ENCODE data around the gene AP4S1.

DNA sequence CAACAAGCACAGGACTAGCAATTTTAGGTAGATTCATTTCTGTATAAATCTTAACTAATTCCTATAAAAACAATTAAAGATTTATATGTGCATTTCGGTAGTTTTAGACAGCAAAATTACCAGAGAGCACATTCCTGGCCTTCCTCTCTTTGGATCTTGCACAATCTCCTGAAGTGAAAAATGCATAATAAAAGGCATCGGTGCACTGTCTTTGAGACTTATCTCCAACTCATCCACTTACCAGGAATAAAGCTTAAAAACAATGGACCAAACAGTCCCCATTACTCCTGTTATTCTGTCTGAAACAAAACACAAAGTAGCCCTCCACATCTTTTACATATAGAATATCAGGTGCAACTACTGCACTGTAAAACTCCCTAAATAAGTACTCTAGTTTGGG is 112.9 kb downstream of the AP4S1 start:
- TF ChIP-seq, protein P1, sequence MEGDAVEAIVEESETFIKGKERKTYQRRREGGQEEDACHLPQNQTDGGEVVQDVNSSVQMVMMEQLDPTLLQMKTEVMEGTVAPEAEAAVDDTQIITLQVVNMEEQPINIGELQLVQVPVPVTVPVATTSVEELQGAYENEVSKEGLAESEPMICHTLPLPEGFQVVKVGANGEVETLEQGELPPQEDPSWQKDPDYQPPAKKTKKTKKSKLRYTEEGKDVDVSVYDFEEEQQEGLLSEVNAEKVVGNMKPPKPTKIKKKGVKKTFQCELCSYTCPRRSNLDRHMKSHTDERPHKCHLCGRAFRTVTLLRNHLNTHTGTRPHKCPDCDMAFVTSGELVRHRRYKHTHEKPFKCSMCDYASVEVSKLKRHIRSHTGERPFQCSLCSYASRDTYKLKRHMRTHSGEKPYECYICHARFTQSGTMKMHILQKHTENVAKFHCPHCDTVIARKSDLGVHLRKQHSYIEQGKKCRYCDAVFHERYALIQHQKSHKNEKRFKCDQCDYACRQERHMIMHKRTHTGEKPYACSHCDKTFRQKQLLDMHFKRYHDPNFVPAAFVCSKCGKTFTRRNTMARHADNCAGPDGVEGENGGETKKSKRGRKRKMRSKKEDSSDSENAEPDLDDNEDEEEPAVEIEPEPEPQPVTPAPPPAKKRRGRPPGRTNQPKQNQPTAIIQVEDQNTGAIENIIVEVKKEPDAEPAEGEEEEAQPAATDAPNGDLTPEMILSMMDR (IDR thresholded peaks at IDR 0.05): no peak
- TF ChIP-seq POLR2A (IDR thresholded peaks at IDR 0.05): no peak
